Loucy (cell line): ENCODE results near the gene LCMT1.

Source experiments
- EZH2phosphoT487 ChIP-seq: fragments of 200-600 bp; IDR thresholded peaks from 2 replicates; pipeline ENCODE4 v1.6.1; 2018; ENCODE audit warnings: antibody characterized with exemption, mild to moderate bottlenecking, moderate library complexity, borderline replicate concordance
- TF ChIP-seq, protein P1 (sequence below): fragments of 200-600 bp; sonication (generic); conservative IDR thresholded peaks from 2 replicates; pipeline ENCODE4 v1.5.1; 2014; ENCODE audit warnings: mild to moderate bottlenecking, antibody characterized with exemption, low read length

DNA sequence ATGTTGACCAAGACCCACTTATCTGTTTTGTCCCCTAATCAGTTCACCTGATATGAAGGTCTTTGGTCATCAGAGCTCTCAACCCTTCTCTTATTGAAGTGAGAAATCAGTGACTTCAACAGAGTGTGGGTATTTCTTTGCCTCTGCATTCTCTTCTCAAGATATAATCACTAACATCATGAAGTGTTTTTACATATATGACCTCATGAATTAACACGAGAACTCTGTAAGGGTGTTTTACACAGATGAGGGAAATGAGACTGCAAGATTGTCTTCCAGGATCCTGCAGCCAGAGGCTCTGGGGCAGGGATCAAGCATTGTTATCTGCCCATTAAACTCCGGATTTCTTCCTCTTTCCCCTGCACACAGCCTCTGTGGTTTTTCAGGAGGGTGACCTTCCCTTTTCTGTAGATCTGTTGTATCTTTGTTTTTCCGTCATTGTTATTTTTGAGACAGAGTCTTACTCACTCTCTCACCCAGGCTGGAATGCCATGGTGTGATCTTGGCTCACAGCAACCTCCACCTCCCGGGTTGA lies 22.7 kb downstream of the LCMT1 start:
- TF ChIP-seq, protein P1, sequence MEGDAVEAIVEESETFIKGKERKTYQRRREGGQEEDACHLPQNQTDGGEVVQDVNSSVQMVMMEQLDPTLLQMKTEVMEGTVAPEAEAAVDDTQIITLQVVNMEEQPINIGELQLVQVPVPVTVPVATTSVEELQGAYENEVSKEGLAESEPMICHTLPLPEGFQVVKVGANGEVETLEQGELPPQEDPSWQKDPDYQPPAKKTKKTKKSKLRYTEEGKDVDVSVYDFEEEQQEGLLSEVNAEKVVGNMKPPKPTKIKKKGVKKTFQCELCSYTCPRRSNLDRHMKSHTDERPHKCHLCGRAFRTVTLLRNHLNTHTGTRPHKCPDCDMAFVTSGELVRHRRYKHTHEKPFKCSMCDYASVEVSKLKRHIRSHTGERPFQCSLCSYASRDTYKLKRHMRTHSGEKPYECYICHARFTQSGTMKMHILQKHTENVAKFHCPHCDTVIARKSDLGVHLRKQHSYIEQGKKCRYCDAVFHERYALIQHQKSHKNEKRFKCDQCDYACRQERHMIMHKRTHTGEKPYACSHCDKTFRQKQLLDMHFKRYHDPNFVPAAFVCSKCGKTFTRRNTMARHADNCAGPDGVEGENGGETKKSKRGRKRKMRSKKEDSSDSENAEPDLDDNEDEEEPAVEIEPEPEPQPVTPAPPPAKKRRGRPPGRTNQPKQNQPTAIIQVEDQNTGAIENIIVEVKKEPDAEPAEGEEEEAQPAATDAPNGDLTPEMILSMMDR = no peak
- no peak for TF ChIP-seq EZH2phosphoT487
